HUDEP-2 (cell line): ENCODE results near the gene SLC5A6.
A peak's percentile ranks its signal among the peaks of the same experiment; 100 is the strongest.
"Not testable (repeated sequence)": the region's sequence is repeated elsewhere in the genome, so short reads cannot be mapped to it uniquely, and the experiment has no call there.

Experiments used
- DNase-seq, 76 experiments: peaks; one replicate each; lab custom pipeline; 2025; ENCODE audit not compliant: unreplicated experiment in 76 of 76; lab: John Stamatoyannopoulos, UW

The SLC5A6 gene

DNA sequence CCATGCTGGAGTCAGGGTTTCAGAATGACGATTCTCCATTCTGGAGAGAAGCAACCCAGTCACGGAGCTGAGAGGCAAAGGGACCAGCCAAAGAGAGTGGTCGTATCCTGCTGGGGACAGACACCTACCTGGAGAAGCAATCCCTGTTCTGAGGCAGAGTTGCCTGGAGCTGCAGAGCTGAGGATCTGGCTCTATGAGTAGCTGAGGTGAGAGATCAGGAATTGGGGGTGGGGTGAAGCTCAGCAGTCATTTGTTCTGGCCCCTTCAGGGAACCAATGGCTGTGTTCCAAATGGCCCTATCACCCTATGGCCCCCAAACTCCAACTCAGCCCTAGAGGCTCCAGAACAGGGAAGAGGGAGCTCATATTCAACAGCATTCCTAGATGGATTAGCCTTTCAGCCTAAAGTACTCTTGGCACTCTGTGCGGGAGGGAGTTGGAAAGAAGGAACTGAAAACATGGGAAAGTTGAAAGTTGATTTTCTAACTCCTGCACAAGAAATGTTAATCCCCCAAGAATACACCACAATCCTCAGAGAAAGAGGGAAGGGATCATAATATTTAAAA lies 3.5 kb downstream of the SLC5A6 start:
- no peak for DNase-seq

DNA sequence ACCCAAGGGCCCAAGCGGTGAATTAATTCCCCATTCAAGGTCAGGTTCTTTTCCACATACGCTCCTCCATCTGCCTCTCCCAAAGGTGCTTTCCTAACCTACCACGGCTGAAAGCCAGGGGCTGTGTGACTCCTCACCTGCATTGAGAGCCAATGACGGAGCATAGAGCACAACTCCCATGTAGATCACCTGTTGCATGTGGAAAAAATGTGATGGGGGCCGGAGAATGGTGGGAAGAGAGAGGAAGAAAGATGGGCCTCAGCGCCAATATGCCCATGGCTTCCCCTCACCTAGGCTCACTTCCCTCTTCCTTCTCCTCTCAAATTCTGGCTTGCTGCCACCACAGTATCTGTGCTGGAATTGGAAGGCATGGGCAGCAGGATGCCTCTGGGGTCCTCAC lies 5.7 kb downstream of the SLC5A6 start:
- DNase-seq, result no peak

DNA sequence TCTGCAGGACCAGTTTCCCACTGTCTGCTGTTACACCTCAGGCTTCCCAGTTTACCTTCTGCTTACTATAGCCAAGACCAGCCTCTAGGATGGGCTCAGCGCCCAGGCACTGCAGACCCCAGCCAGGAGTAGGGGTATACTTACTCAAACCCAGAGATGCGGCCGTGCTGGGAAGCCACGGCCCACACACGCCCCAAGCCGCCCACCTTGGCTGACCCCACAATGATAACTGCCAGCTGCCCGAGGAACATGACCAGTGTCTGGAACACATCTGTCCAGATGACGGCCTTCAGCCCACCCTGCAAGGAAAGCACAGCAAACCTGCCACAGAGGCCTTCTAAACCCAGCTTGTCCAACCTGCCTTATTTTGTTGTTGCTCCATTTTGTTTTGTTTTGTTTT lies 6.9 kb downstream of the SLC5A6 start:
- DNase-seq, result no peak

DNA sequence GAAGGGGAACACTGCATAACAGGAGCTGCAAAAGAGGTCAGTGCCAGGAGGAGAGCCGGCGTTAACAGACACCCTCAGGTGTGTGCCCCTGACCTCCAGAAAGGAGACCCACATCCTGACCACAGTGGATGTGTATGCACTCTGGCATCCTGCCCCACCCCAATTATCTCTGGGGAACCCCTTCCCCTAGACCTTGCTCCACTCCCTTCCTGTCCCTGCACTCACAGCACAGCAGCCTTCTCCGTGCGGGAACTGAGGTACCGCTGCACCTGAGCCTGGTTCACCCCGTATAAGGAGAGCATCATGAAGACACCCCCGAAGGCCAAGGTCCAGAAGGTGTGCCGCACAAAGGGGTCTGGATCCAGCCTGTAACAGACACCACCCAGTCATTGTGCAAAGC lies 7.5 kb downstream of the SLC5A6 start:
- DNase-seq, result no peak

DNA sequence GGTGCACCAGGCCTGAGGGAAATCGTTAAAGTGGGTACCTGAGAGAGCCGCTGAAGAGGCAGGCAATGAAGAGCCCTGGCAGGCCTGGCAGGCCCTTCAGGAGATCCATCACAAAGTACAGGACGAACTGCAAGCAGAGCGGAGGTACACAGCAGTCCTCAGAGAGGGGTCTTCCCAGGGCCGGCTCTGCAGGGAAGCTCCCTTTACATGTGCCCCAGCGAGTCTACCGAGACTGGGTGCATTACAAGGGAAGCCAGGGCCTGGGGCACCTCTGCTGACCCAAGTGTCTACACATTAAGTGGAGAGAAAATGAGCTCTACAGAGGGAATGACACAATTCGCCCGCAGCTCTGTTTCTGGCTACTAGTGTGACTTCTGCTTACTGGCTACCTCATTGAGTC lies 8.3 kb downstream of the SLC5A6 start:
- no peak for DNase-seq

DNA sequence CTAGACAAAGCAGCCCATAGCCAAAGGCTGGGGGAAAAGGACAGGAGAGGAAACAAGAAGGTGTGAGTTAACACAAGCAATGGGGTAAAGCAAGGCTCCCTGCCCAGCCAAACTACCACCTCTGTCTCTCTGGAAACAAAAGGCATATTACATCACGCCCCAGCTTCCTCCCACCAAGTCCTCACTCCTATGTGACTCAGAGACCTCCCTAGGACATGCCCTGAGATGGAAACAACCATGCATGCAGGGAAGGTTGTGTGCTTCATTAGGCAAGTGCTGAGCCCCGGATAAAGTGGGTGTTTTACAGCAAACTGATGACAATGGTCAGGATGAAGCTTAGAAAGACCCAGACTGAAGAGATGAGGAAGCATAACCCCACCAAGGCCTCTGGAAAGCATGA lies 9.2 kb downstream of the SLC5A6 start:
- DNase-seq, result no peak

DNA sequence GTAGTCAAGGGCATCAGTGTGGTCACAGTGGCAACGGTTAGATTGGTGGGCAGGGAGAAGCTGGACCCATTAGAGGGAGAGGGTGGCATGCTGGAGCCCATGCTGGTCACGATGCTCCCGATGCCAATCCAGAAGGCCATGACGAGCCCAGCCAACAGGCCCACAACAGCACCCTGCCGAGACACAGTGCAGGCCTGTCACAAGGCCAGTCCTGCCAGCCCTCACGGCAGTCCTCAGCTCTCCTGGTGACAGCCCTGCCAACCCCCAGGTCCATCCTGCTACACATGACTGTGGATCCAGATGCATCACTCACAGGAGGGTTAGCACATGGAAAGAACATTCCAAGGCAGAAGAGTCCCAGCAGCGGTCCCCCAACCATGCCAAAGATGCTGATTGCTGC lies 10.4 kb downstream of the SLC5A6 start:
- no peak for DNase-seq

DNA sequence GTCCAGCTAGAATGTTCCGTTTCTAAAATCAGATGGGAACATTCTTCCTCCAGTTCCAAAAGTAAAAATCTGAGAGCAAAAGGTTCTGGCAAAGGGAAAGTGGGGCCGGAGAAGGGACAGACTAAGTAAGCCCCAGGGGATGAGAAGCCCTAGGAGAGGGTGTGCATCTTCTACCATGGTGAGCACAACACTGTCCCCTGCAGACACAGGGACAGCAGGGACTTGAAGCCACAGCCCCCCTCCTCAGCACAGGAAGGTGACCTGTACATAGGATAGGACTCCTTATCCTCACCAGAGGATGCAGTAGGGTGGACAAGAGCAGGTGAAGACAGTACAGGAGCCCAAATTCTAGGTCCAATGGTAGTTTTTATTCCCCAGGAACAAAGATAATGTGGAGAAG lies 12.8 kb downstream of the SLC5A6 start:
- no peak for DNase-seq

DNA sequence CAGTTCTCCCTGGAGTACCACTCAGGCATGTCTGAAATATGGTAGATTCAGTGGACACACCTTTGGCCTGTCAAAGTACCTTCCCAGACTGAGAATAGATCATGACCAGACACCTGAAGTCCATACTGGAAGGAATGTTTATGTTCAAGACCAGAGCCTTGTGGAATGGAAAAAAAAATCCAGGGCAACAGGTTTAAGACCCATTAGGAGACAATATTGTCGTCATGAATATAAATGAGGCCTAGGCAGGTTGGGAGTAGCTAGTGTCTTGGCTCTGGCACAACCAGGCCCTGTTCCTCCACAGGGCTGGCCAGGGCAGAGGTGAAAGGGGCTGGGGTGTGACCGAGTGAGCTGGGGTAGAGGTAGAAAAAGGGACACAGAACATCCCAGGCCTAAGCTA lies 13.4 kb downstream of the SLC5A6 start:
- no peak for DNase-seq

DNA sequence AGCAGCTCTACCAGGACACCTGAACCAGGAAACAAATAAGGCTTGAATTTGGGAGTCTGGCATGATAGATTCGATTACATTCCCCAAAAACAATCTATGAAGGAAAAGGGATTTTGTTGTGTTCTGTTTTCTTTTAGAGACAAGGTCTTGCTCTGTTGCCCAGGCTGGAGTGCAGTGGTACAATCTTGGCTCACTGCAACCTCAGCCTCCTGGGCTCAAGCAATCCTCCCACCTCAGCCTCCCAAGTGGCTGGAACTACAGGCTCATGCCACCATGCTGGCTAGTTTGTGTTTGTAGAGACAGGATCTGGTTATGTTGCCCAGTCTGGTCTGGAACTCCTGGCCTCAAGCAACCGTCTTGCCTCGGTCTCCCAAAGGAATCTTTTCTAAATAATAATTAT lies 14.0 kb downstream of the SLC5A6 start:
- not testable (repeated sequence) for DNase-seq

DNA sequence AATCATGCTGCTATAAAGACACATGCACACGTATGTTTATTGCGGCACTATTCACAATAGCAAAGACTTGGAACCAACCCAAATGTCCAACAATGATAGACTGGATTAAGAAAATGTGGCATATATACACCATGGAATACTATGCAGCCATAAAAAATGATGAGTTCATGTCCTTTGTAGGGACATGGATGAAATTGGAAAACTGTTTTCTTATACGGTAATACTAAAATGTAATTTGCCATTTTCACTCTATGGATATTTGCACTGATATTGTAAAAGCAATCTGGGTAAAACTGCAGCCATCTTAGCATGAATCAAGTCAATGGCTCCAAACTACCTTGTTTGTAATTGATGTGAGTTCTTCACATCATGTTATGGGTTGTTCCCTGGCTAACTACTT lies 16.3 kb downstream of the SLC5A6 start:
- DNase-seq, result not testable (repeated sequence)

DNA sequence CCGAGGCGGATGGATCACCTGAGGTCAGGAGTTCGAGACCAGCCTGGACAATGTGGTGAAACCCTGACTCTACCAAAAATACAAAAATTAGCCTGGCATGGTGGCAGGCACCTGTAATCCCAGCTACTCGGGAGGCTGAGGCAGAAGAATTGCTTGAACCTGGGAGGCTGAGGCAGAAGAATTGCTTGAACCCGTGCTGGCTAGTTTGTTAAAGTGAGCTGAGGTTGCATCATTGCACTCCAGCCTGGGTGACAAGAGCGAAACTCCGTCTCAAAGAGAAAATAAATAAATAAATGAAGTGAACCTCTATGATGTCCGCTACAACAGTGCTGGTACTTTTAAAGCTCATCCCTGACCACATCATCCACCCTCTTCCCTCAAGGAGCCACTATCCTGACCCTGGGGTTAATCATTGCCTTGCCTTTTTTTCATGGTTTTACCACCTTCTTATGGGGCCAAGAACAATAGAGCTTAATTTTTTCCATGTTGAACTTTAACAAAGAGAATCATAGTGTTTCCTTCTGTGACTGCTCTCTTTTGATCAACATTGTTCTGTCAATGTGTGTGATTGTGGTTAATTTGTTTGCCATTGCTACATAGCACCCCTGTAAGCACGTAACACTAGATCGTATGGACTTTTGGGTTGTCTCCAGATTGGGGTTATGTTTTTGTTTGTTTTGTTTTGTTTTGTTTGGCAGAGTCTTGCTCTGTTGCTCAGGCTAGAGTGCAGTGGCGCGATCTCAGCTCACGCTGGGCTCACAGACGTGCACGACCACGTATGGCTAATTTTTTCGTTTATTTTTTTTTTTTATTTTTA lies 17.3 kb downstream of the SLC5A6 start:
- DNase-seq, result no peak

DNA sequence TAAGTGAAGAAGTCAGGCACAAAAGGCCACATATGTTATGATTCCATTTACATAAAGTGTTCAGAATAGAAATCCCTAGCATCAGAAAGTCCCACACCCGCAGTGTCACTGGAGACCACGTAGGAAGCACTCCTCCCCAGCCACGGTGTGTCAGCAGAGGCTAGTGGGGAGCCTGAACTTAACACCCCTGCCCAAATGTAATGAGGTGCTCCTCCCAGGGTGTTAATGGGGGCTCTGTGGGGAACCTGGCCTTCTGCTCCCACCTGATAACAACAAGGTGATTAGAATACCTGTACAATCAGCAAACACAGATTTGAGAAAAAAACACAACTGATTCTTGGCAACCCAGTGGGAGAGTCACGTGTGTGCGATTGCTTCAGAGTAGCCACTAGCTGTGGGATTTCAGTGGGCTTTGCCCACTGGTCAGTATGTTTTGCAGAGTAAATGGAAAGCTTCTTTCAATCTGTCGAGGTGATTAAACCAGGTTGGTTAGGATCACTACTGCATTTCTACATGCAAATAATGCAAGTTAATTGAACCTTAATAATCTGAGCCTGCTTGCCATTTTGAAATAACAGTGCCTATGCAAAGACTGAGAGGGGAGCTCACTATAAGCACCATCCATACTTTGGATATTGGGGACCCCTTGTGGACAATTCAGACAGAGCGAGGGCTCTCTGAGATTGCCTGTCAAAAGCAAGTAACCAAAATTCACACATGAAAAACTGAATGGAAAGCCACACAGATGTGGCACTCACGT lies 20.8 kb downstream of the SLC5A6 start:
- DNase-seq, result peak in 52 of 76 experiments; percentile 2 to 69 (median 36)

DNA sequence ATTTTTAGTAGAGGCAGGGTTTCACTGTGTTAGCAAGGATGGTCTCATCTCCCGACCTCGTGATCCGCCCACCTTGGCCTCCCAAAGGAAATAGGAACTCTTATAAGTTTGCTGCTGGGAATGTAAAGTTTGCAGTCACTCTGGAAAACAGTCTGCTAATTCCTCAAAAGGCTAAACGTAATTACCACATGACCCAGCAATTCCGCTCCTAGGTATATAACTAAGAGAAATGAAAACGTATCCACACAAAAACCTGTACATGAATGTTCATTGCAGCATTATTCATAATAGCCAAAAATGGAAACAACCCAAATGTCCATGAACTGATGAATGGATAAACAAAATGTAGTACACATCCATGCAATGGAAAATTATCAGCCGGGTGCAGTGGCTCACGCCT lies 22.1 kb downstream of the SLC5A6 start:
- DNase-seq, result no peak

DNA sequence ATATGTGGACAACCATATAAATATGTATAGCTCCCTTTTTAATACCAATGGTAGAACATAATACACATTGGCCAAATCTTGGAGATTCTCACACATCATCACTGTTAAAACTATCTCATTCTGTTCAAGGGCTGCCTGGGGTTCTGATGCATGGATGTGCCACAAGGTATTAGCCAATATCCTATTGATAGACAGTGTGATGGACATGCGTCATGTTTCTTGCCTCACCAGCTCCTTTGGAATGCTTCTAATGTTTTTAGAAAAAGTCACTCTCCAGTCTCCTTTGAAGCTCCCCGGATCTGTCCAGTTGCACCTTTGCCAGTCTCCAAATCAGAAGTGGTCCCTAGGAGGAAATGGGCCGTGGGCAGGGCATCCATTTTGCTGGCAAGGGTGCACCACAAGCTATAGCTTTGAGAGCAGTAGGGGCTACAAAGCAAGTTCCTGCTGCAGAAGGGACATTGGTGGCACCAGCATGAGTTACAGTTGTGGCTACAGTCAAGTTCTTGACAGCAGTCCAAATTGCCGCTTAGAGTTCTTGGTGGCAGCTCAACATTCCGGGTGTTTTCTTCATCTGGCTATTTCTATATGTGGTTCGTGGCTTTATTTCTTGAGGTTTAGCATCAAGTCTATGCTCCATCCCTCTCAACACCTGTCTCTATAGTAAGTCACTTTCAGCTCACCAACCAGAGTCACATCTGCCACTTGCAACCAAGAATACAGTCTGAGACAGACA lies 25.3 kb downstream of the SLC5A6 start:
- DNase-seq, result no peak

DNA sequence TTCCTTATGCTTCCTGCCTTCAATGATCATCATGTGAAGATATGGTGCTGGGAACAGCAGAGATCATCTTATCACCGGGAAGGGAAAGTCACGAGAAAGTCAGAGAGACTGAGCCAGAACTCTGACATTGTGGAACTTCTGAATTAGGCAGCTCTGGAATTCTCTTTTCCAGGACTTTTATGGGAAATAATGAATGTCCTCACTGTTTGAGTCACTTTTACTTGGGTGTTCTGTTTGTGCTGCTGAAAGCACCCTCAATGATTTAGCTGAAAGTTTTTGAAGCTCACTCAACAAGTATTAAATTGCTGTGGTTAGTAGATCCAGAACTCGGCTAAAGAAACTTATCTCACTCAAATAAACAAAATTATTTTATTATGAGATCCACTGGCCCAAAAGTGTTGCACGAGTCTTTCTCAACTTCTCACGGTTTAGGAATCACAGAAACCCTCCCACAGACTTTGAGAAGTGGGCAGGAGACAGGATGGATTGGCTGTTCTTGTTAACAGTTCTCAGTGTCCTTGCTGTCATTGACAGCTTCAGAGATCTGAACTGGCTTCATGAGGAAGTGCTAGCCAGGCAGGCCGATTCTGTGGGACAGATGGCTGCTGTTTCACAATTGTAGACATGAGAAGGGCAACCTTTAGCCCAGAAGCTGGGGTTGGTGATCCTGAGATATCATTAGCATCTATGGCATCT lies 26.6 kb downstream of the SLC5A6 start:
- DNase-seq, result peak in 1 of 76 experiments; percentile 13

DNA sequence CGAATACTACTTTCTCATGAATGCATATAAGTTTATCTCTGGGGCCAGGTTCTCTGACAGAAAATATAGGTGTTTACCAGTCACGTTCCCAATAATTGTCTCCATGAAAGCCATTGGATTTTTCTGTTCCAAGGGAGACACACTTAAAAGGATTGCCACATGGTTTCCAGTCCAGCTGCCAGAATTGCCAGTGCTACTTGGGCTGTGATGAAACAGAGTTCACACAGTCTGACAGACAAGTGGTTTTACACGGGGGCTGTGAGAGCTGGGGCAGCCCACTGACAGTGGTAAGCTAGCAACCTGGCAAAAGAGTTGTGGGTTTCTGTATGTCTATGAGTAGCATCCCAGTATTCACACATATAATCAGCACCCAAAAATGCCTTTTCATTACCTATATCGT lies 28.0 kb downstream of the SLC5A6 start:
- no peak for DNase-seq

DNA sequence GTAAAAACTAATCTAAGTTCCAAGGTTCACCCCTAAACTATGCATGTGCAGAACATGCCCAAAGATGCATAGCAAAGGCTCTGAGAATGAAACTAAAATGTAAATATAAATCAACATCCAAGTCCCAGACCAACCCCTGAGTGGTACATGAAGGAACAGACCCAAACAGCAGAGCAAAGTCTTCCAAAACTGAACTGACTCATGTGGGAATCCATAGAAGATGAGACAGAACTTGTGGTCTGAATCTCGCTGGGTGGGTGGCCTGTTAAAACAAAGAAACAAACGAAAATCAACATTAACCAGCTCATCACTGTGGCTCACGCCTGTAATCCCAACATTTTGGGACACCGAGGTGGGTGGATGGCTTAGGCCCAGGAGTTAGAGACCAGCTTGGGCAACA lies 29.7 kb downstream of the SLC5A6 start:
- DNase-seq, result no peak

DNA sequence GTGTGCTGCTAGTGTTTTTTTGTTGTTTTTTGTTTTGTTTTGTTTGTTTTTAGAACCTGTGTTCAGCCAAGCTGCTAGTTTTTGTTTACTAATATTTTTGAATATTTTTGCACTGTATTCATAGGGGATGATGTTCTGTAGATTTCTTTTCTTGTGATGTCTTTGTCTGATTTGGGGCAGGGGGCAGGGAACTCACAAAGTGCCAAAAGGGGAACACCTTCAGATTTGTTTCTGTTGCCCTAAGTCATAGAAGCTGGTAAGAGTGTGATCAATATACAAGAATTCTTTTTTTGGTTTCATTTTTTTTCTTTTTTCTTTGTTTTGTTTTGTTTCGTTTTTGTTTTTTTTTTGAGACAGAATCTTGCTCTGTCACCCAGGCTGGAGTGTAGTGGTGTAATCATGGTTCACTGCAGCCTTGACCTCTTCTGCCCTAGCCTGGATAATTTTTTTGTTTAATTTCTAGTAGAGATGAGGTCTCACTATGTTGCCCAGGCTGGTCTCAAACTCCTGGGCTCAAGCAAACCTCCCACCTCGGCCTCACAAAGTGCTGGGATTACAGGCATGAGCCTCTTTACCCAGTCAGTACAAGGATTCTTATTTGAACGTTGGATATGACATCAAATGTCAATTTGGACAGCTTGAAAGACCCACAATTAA lies 32.6 kb downstream of the SLC5A6 start:
- DNase-seq, result no peak

DNA sequence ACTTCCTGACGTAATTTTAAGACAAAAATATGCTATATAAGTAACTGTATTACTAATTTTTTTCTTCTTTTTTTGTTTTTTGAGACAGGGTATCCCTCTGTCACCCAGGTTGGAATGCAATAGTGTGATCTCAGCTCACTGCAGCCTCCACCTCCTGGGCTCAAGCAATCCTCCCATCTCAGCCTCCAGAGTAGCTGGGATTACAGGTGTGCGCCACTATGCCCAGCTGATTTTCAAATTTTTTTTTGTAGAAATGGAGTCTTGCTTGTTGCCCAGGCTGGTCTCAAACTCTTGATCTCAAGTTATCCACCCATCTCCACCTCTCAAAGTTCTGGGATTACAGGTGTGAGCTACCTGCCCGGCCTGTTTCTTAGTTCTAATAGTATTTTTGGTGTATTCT lies 33.6 kb downstream of the SLC5A6 start:
- DNase-seq, result no peak
